Peyer's patch (tissue), 4 donors: ENCODE data around the gene SLC24A4. TPM values are rescaled to one million over a fixed set of nuclear protein-coding genes. Genes with fewer than 3 reads are reported as not detected.
A peak's percentile ranks its signal among the peaks of the same experiment; 100 is the strongest.

ENCODE experiments used
- DNase-seq, 3 donors: peaks; one replicate each; pipeline ENCODE4 v3.0.0-alpha.2; 2017 to 2019
- H3K27ac ChIP-seq, 4 donors: fragments of 200-600 bp; sonication (generic); one replicate each; pipeline ENCODE4 v1.5.1; 2016 to 2019
- H3K27me3 ChIP-seq, 2 donors: fragments of 200-600 bp; sonication (generic); one replicate each; pipeline ENCODE4 v1.5.1; 2019
- H3K36me3 ChIP-seq, 3 donors: fragments of 200-600 bp; sonication (generic); one replicate each; pipeline ENCODE4 v1.5.1; 2016 to 2019
- H3K4me1 ChIP-seq, 4 donors: fragments of 200-600 bp; sonication (generic); one replicate each; pipeline ENCODE4 v1.5.1; 2016 to 2019
- H3K4me3 ChIP-seq, 4 donors: fragments of 200-600 bp; sonication (generic); 1 replicate in 3 of 4; 2 replicates in 1 of 4; pipeline ENCODE4 v1.5.1; 2016 to 2019; ENCODE audit warnings: mild to moderate bottlenecking in 1 of 4
- H3K9me3 ChIP-seq, 4 donors: fragments of 200-600 bp; sonication (generic); one replicate each; pipeline ENCODE4 v1.5.1; 2016 to 2019; ENCODE audit warnings: mild to moderate bottlenecking in 1 of 4
- CTCF ChIP-seq, 6 experiments: fragments of 450-650 bp in 4 of 6; fragments of 200-600 bp in 2 of 6; sonication (generic) in 1 of 6; IDR thresholded peaks; one replicate each; pipeline ENCODE4 v1.5.1; 2017 to 2019; ENCODE audit warnings: antibody characterized with exemption in 6 of 6, mild to moderate bottlenecking in 3 of 6, moderate library complexity in 1 of 6
- POLR2A ChIP-seq, 2 donors: fragments of 450-650 bp; IDR thresholded peaks; one replicate each; pipeline ENCODE4 v1.5.1; 2017; ENCODE audit warnings: antibody characterized with exemption in 2 of 2, mild to moderate bottlenecking in 2 of 2, moderate library complexity in 2 of 2
- total RNA-seq, 4 donors: library from RNA; depleted of rRNA; stranded (reverse); fragments of >200 nt; gene quantifications; one replicate each; pipeline ENCODE4 v1.1.0, GENCODE V29; 2016

Gene SLC24A4
- total RNA-seq, 4 donors from 2014 or later = 0.18 to 1.7 (median 0.54) TPM; not detected in 1

- H3K27me3 ChIP-seq = no peaks in the 10 kb centered on the region
- no peaks in the 10 kb centered on the region for H3K36me3 ChIP-seq
- H3K4me1 ChIP-seq = peaks cover 12 to 49% (median 15%) of the 10 kb centered on the region in 4 donors
- no peaks in the 10 kb centered on the region for H3K9me3 ChIP-seq
- peak overlapping the region; percentile 7 to 87 (median 68) for H3K27ac ChIP-seq
- no peak overlapping the region for H3K4me3 ChIP-seq
- peak in 1 of 3 donors; percentile 40 for DNase-seq
- TF ChIP-seq POLR2A (IDR thresholded peaks at IDR 0.05) (no peak), CTCF (IDR thresholded peaks at IDR 0.05) (no peak)
Observed at GRCh38 chr14:92538412-92538985, 215.5 kb downstream of the SLC24A4 start.

GRCh38 chr14:92539419-92539818, 216.5 kb downstream of the SLC24A4 start:
- Histone ChIP-seq H3K27ac (peak overlapping the region; percentile 55 to 87 (median 70)), H3K4me1 (peaks cover 12 to 48% (median 15%) of the 10 kb centered on the region in 4 donors), H3K36me3 (no peaks in the 10 kb centered on the region), H3K27me3 (no peaks in the 10 kb centered on the region), H3K4me3 (no peak overlapping the region), H3K9me3 (no peaks in the 10 kb centered on the region)
- TF ChIP-seq POLR2A (IDR thresholded peaks at IDR 0.05) = no peak
- TF ChIP-seq CTCF (IDR thresholded peaks at IDR 0.05) = no peak
- DNase-seq = peak in 1 of 3 donors; percentile 60

GRCh38 chr14:92539875-92540274, 216.9 kb downstream of the SLC24A4 start:
- Histone ChIP-seq H3K36me3 (no peaks in the 10 kb centered on the region), H3K4me3 (no peak overlapping the region), H3K27me3 (no peaks in the 10 kb centered on the region), H3K4me1 (peaks cover 12 to 43% (median 15%) of the 10 kb centered on the region in 4 donors), H3K9me3 (no peaks in the 10 kb centered on the region), H3K27ac (peak overlapping the region; percentile 55 to 87 (median 70))
- TF ChIP-seq CTCF (IDR thresholded peaks at IDR 0.05) (no peak), POLR2A (IDR thresholded peaks at IDR 0.05) (no peak)
- peak in 1 of 3 donors; percentile 61 for DNase-seq

GRCh38 chr14:92540472-92541048, 217.6 kb downstream of the SLC24A4 start:
- no peak overlapping the region for H3K4me3 ChIP-seq
- H3K27ac ChIP-seq = peak overlapping the region; percentile 55 to 87 (median 70)
- H3K9me3 ChIP-seq = no peaks in the 10 kb centered on the region
- peak; percentile 43 to 92 (median 89) for DNase-seq
- no peaks in the 10 kb centered on the region for H3K27me3 ChIP-seq
- no peak for TF ChIP-seq CTCF (IDR thresholded peaks at IDR 0.05)
- TF ChIP-seq POLR2A (IDR thresholded peaks at IDR 0.05) = no peak
- no peaks in the 10 kb centered on the region for H3K36me3 ChIP-seq
- peaks cover 12 to 41% (median 15%) of the 10 kb centered on the region in 4 donors for H3K4me1 ChIP-seq

GRCh38 chr14:92542766-92543554, 220.0 kb downstream of the SLC24A4 start:
- peak in 1 of 3 donors; percentile 18 for DNase-seq
- peaks cover 12 to 33% (median 14%) of the 10 kb centered on the region in 4 donors for H3K4me1 ChIP-seq
- TF ChIP-seq CTCF (IDR thresholded peaks at IDR 0.05) = no peak
- no peak for TF ChIP-seq POLR2A (IDR thresholded peaks at IDR 0.05)
- no peak overlapping the region for H3K27ac ChIP-seq
- H3K9me3 ChIP-seq = no peaks in the 10 kb centered on the region
- no peaks in the 10 kb centered on the region for H3K36me3 ChIP-seq
- H3K27me3 ChIP-seq = no peaks in the 10 kb centered on the region
- H3K4me3 ChIP-seq = no peak overlapping the region
